ENCODE results near the gene UCHL5. TPM values are rescaled to one million over a fixed set of nuclear protein-coding genes. Genes with fewer than 3 reads are reported as not detected.
A peak's percentile ranks its signal among the peaks of the same experiment; 100 is the strongest.

UCHL5 gene
- total and polyA plus RNA-seq, 2 donors (not counting 1 experiment from before 2014, with no cell fraction given), result 7.8 to 31.5 TPM

DNA sequence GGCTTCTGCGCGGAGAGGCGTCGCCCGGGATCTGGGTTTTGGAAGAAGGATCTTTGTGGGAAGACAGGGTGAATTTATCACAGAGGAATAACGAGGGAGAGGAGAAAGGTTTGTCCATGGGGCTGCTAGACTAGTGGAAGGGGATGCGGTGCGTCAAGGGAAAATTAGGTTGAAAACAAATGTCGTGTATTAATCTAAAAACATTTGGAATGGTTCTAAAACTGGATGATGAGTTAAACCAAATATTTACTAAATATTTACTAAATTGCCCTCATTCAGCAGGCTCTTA, 899 bp upstream of the UCHL5 start:
- H3K27me3 ChIP-seq (replicated peaks in 1 of 4; ENCODE audit: control extremely low read depth in 1 of 4, control insufficient read depth in 3 of 4, insufficient read depth in 4 of 4, low read length in 3 of 4), result no peaks in the 10 kb centered on the region
- H3K9ac ChIP-seq (ENCODE audit: low read length), result peak overlapping the region; percentile 99
- DNase-seq (no peak), ATAC-seq (ENCODE audit: low read depth) (no peak)
- 0% methylated on average over 1 of the region's 9 CpGs for WGBS (ENCODE audit: insufficient coverage)
- POLR2A ChIA-PET, result no interaction called here
- H3K4me1 ChIP-seq (ENCODE audit: control insufficient read depth in 2 of 2, insufficient read depth in 2 of 2, low read length in 2 of 2), result peaks cover 21 to 25% of the 10 kb centered on the region in 2 donors
- peaks cover 93% of the 10 kb centered on the region for H3K79me2 ChIP-seq (ENCODE audit: control insufficient read depth, insufficient read depth, low read length)
- peaks cover 11% of the 10 kb centered on the region for H4K20me1 ChIP-seq (ENCODE audit: control insufficient read depth, insufficient read depth, low read length, poor library complexity, severe bottlenecking)
- TF ChIP-seq EZH2 (IDR thresholded peaks at IDR 0.05; ENCODE audit: borderline replicate concordance, insufficient read depth, low read depth, low read length, poor library complexity, severe bottlenecking), result no peak
- TF ChIP-seq, protein P1, sequence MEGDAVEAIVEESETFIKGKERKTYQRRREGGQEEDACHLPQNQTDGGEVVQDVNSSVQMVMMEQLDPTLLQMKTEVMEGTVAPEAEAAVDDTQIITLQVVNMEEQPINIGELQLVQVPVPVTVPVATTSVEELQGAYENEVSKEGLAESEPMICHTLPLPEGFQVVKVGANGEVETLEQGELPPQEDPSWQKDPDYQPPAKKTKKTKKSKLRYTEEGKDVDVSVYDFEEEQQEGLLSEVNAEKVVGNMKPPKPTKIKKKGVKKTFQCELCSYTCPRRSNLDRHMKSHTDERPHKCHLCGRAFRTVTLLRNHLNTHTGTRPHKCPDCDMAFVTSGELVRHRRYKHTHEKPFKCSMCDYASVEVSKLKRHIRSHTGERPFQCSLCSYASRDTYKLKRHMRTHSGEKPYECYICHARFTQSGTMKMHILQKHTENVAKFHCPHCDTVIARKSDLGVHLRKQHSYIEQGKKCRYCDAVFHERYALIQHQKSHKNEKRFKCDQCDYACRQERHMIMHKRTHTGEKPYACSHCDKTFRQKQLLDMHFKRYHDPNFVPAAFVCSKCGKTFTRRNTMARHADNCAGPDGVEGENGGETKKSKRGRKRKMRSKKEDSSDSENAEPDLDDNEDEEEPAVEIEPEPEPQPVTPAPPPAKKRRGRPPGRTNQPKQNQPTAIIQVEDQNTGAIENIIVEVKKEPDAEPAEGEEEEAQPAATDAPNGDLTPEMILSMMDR (IDR thresholded peaks at IDR 0.05), result no peak
- CTCF ChIA-PET, result no interaction called here
- intact Hi-C loops (cut with micrococcal nuclease), result no loop called here
- Mint-ChIP-seq H3K4me3 (peak overlapping the region; percentile 98), H3K9me3 (ENCODE audit: insufficient read depth) (no peaks in the 10 kb centered on the region), H3K27me3 (no peaks in the 10 kb centered on the region), H3K27ac (peak overlapping the region; percentile 99), H3K4me1 (peaks cover 49% of the 10 kb centered on the region)
- peak overlapping the region; percentile 91 for H3K4me2 ChIP-seq (replicated peaks; ENCODE audit: low read depth, low read length, poor library complexity, severe bottlenecking)
- peak overlapping the region; percentile 59 to 99 (median 91) for H3K4me3 ChIP-seq (ENCODE audit: control extremely low read depth in 1 of 5, extremely low read depth in 1 of 5, insufficient read depth in 1 of 5, low read depth in 2 of 5, low read length in 4 of 5)
- H3K36me3 ChIP-seq (replicated peaks in 1 of 2; ENCODE audit: control extremely low read depth in 1 of 2, control insufficient read depth in 1 of 2, extremely low read depth in 1 of 2, insufficient read depth in 2 of 2, low read length in 1 of 2), result no peaks in the 10 kb centered on the region
- H3K27ac ChIP-seq (ENCODE audit: low read length in 2 of 2), result peak overlapping the region in 1 of 2 donors; percentile 94
- peaks cover 0 to 2% (median 0%) of the 10 kb centered on the region in 3 donors for H3K9me3 ChIP-seq (ENCODE audit: control extremely low read depth in 1 of 3, control insufficient read depth in 2 of 3, insufficient read depth in 1 of 3, low read length in 2 of 3)
- peak overlapping the region; percentile 95 for H2AFZ ChIP-seq (ENCODE audit: insufficient read depth, low read depth, low read length, poor library complexity, severe bottlenecking)

DNA sequence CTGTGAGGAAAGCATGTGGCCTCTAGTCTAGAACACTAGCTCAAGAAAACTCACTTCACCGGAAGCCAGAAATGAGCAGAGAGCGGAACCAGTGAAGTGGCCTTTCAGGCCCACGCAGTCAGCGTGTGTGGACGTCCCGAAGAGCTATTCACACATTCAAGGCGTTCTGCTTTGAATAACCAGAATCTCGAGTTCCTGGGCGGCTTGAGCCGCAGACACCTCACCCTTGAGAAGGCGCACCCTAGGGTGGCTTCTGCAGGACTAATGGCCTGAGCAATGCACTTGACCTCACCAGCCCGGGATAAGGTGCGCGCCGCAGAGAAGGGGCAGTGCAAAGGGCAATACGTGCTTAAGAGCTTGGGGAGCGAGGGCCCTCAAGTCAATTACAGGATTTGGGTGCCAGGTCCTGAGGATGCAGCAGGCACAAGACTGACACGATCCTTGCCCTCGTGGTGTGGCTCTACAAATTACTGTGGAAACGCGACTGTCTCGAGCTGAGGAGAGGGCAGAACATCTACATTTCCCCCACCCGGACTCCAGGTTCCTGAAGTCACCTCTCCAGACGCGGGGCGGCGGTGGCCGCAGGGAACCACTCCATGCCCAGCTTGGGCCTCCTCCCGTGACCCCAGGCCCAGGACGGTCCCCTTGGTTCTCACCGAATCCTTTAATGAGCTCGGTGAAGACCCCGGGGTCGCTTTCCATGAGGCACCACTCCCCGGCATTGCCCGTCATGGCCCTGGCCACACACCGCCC, 455 bp downstream of the UCHL5 start:
- Mint-ChIP-seq H3K27me3 (no peaks in the 10 kb centered on the region), H3K4me1 (peaks cover 47% of the 10 kb centered on the region), H3K9me3 (ENCODE audit: insufficient read depth) (no peaks in the 10 kb centered on the region), H3K4me3 (peak overlapping the region; percentile 98), H3K27ac (peak overlapping the region; percentile 99)
- DNase-seq, result peak; percentile 65
- ChIA-PET POLR2A (interaction anchor here (1.6 to 1.8 kb wide), 2 partner anchors 63 to 251 kb away, joined by 9 to 14 read pairs; partner anchors contain the start of gene CDC73), CTCF (interaction anchor here (0.8 to 2.3 kb wide), 11 partner anchors 9 to 584 kb away, joined by 3 to 20 read pairs (median 8); partner anchors contain the start of genes CDC73 and RGS2)
- H2AFZ ChIP-seq (ENCODE audit: insufficient read depth, low read depth, low read length, poor library complexity, severe bottlenecking), result peak overlapping the region; percentile 95
- WGBS (ENCODE audit: insufficient coverage), result under 1% methylated on average over 37 of the region's 37 CpGs
- peaks cover 21 to 25% of the 10 kb centered on the region in 2 donors for H3K4me1 ChIP-seq (ENCODE audit: control insufficient read depth in 2 of 2, insufficient read depth in 2 of 2, low read length in 2 of 2)
- ATAC-seq (ENCODE audit: low read depth), result peak; percentile 11
- H3K9ac ChIP-seq (ENCODE audit: low read length), result peak overlapping the region; percentile 99
- peak overlapping the region; percentile 62 to 99 (median 91) for H3K4me3 ChIP-seq (ENCODE audit: control extremely low read depth in 1 of 5, extremely low read depth in 1 of 5, insufficient read depth in 1 of 5, low read depth in 2 of 5, low read length in 4 of 5)
- peaks cover 15% of the 10 kb centered on the region for H4K20me1 ChIP-seq (ENCODE audit: control insufficient read depth, insufficient read depth, low read length, poor library complexity, severe bottlenecking)
- intact Hi-C loops (cut with micrococcal nuclease), result loop anchor here (1.0 to 5.0 kb wide), 8 partner anchors 47 to 1230 kb away; partner anchors contain the start of genes CDC73, GLRX2 and RGS1
- H3K27me3 ChIP-seq (replicated peaks in 1 of 4; ENCODE audit: control extremely low read depth in 1 of 4, control insufficient read depth in 3 of 4, insufficient read depth in 4 of 4, low read length in 3 of 4), result no peaks in the 10 kb centered on the region
- H3K79me2 ChIP-seq (ENCODE audit: control insufficient read depth, insufficient read depth, low read length), result peaks cover 93% of the 10 kb centered on the region
- peaks cover 0 to 2% (median 0%) of the 10 kb centered on the region in 3 donors for H3K9me3 ChIP-seq (ENCODE audit: control extremely low read depth in 1 of 3, control insufficient read depth in 2 of 3, insufficient read depth in 1 of 3, low read length in 2 of 3)
- peak overlapping the region; percentile 89 to 94 for H3K27ac ChIP-seq (ENCODE audit: low read length in 2 of 2)
- TF ChIP-seq EZH2 (IDR thresholded peaks at IDR 0.05; ENCODE audit: borderline replicate concordance, insufficient read depth, low read depth, low read length, poor library complexity, severe bottlenecking), result no peak
- TF ChIP-seq, protein P1 (IDR thresholded peaks at IDR 0.05), result no peak
- no peaks in the 10 kb centered on the region for H3K36me3 ChIP-seq (replicated peaks in 1 of 2; ENCODE audit: control extremely low read depth in 1 of 2, control insufficient read depth in 1 of 2, extremely low read depth in 1 of 2, insufficient read depth in 2 of 2, low read length in 1 of 2)
- peak overlapping the region; percentile 91 for H3K4me2 ChIP-seq (replicated peaks; ENCODE audit: low read depth, low read length, poor library complexity, severe bottlenecking)
